OCI-LY3 (cell line): ENCODE data around the gene SMG5.

Source experiments
- EZH2phosphoT487 ChIP-seq: fragments of 200-600 bp; shearing (Covaris generic); IDR thresholded peaks from 2 replicates; pipeline ENCODE4 v1.6.1; 2018; ENCODE audit warnings: antibody characterized with exemption, mixed run types, low read depth
- TF ChIP-seq, protein P1 (sequence below): fragments of 200-600, 300-600 bp; sonication (generic); IDR thresholded peaks from 2 replicates; pipeline ENCODE4 v1.5.1; 2014; ENCODE audit warnings: antibody characterized with exemption, low read length, low read depth

DNA sequence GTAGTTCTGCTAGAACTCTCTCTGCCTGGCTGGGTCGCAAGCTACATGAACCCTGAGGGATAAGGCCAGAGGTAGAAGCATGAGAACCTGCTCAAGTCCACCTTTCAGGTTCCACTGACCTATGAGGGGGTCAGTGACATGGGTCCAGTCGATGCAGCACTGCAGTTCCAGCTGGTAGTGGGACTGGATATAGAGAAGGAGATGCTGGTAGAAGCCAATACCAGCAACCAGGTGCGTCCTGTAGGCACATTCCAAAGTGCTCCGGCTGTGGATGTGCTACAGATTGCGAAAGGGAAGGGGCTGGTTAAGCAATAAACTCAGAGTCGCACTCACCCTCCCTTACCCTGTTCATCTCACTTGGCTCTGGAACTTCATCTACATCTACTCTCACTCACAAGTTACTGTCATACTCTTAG is 5.7 kb downstream of the SMG5 start:
- TF ChIP-seq, protein P1, sequence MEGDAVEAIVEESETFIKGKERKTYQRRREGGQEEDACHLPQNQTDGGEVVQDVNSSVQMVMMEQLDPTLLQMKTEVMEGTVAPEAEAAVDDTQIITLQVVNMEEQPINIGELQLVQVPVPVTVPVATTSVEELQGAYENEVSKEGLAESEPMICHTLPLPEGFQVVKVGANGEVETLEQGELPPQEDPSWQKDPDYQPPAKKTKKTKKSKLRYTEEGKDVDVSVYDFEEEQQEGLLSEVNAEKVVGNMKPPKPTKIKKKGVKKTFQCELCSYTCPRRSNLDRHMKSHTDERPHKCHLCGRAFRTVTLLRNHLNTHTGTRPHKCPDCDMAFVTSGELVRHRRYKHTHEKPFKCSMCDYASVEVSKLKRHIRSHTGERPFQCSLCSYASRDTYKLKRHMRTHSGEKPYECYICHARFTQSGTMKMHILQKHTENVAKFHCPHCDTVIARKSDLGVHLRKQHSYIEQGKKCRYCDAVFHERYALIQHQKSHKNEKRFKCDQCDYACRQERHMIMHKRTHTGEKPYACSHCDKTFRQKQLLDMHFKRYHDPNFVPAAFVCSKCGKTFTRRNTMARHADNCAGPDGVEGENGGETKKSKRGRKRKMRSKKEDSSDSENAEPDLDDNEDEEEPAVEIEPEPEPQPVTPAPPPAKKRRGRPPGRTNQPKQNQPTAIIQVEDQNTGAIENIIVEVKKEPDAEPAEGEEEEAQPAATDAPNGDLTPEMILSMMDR: no peak
- TF ChIP-seq EZH2phosphoT487: no peak
